ENCODE measurements around the gene SELENOT. TPM values are rescaled to one million over a fixed set of nuclear protein-coding genes. Genes with fewer than 3 reads are reported as not detected.

Gene SELENOT
- polyA plus RNA-seq, 3 donors = 210 to 549 (median 492) TPM

GRCh38 chr3:150605998-150606641 lies 3.0 kb downstream of the SELENOT start:
- Histone ChIP-seq H3K79me2 (ENCODE audit: insufficient read depth, low read length) (peaks cover 86% of the 10 kb centered on the region), H3K9ac (ENCODE audit: insufficient read depth, low read length, poor library complexity, severe bottlenecking) (no peak overlapping the region), H3K4me2 (replicated peaks; ENCODE audit: extremely low read depth, low read length, poor library complexity, severe bottlenecking) (peak overlapping the region; percentile 84), H2AFZ (ENCODE audit: insufficient read depth, low read depth, low read length, poor library complexity, severe bottlenecking) (no peak overlapping the region), H3K4me3 (replicated peaks in 1 of 3; ENCODE audit: low read depth in 2 of 3, low read length in 3 of 3) (peak overlapping the region; percentile 18 to 62 (median 38)), H3K4me1 (ENCODE audit: control insufficient read depth in 1 of 2, insufficient read depth in 2 of 2, low read length in 2 of 2) (peaks cover 36 to 64% of the 10 kb centered on the region in 2 donors), H3K27me3 (ENCODE audit: control insufficient read depth in 2 of 2, insufficient read depth in 2 of 2, low read length in 2 of 2) (no peaks in the 10 kb centered on the region), H3K36me3 (replicated peaks in 1 of 2; ENCODE audit: control insufficient read depth in 1 of 2, insufficient read depth in 2 of 2, low read length in 2 of 2) (no peaks in the 10 kb centered on the region), H3K9me3 (replicated peaks in 1 of 2; ENCODE audit: control insufficient read depth in 1 of 2, insufficient read depth in 1 of 2, low read length in 2 of 2) (no peaks in the 10 kb centered on the region), H3K27ac (ENCODE audit: low read depth in 1 of 2, low read length in 2 of 2) (peak overlapping the region; percentile 73 to 80), H4K20me1 (ENCODE audit: insufficient read depth, low read length) (peaks cover 64% of the 10 kb centered on the region)
- Mint-ChIP-seq H3K4me3 (peak overlapping the region; percentile 64 to 73), H3K9me3 (no peaks in the 10 kb centered on the region), H3K27me3 (ENCODE audit: low read depth in 3 of 3) (peaks cover 0 to 4% (median 0%) of the 10 kb centered on the region in 3 donors), H3K36me3 (peaks cover 3 to 8% of the 10 kb centered on the region in 2 donors), H3K4me1 (peaks cover 67% of the 10 kb centered on the region), H3K27ac (peak overlapping the region; percentile 84 to 95 (median 90))
- no peak for TF ChIP-seq CTCF (IDR thresholded peaks at IDR 0.05)
- intact Hi-C loops (cut with micrococcal nuclease) = loop anchor here (10.0 kb wide), 2 partner anchors 159 to 201 kb away; partner anchors contain the start of genes SIAH2 (in 2 of the 2) and TSC22D2 (in 1 of the 2)
- 0% methylated on average over 3 of the region's 9 CpGs for WGBS (ENCODE audit: insufficient coverage)
- peak; percentile 49 to 83 (median 80) for DNase-seq

- H3K27ac ChIP-seq (ENCODE audit: low read depth in 1 of 2, low read length in 2 of 2) = peak overlapping the region in 1 of 2 donors; percentile 80
- no peak for TF ChIP-seq CTCF (IDR thresholded peaks at IDR 0.05)
- no peak overlapping the region for H2AFZ ChIP-seq (ENCODE audit: insufficient read depth, low read depth, low read length, poor library complexity, severe bottlenecking)
- H3K4me2 ChIP-seq (replicated peaks; ENCODE audit: extremely low read depth, low read length, poor library complexity, severe bottlenecking) = no peak overlapping the region
- 84% methylated on average over 4 of the region's 8 CpGs for WGBS (ENCODE audit: insufficient coverage)
- peaks cover 0 to 3% (median 0%) of the 10 kb centered on the region in 3 donors for H3K27me3 Mint-ChIP-seq (ENCODE audit: low read depth in 3 of 3)
- peaks cover 77% of the 10 kb centered on the region for H4K20me1 ChIP-seq (ENCODE audit: insufficient read depth, low read length)
- no peaks in the 10 kb centered on the region for H3K9me3 ChIP-seq (replicated peaks in 1 of 2; ENCODE audit: control insufficient read depth in 1 of 2, insufficient read depth in 1 of 2, low read length in 2 of 2)
- H3K9ac ChIP-seq (ENCODE audit: insufficient read depth, low read length, poor library complexity, severe bottlenecking) = no peak overlapping the region
- H3K79me2 ChIP-seq (ENCODE audit: insufficient read depth, low read length) = peaks cover 95% of the 10 kb centered on the region
- DNase-seq = no peak
- peak overlapping the region in 3 of 7 donors; percentile 4 to 74 (median 61) for H3K27ac Mint-ChIP-seq
- H3K36me3 ChIP-seq (replicated peaks in 1 of 2; ENCODE audit: control insufficient read depth in 1 of 2, insufficient read depth in 2 of 2, low read length in 2 of 2) = peaks cover 7 to 13% of the 10 kb centered on the region in 2 donors
- H3K27me3 ChIP-seq (ENCODE audit: control insufficient read depth in 2 of 2, insufficient read depth in 2 of 2, low read length in 2 of 2) = no peaks in the 10 kb centered on the region
- H3K4me1 ChIP-seq (ENCODE audit: control insufficient read depth in 1 of 2, insufficient read depth in 2 of 2, low read length in 2 of 2) = peaks cover 34 to 61% of the 10 kb centered on the region in 2 donors
- no peaks in the 10 kb centered on the region for H3K9me3 Mint-ChIP-seq
- intact Hi-C loops (cut with micrococcal nuclease) = loop anchor here (10.0 kb wide), 2 partner anchors 157 to 203 kb away; partner anchors contain the start of genes SIAH2 (in 2 of the 2) and TSC22D2 (in 1 of the 2)
- H3K4me3 ChIP-seq (replicated peaks in 1 of 3; ENCODE audit: low read depth in 2 of 3, low read length in 3 of 3) = no peak overlapping the region
- peaks cover 65% of the 10 kb centered on the region for H3K4me1 Mint-ChIP-seq
- H3K36me3 Mint-ChIP-seq = peaks cover 9 to 19% of the 10 kb centered on the region in 2 donors
- H3K4me3 Mint-ChIP-seq = no peak overlapping the region
These were observed 4.3 kb downstream of the SELENOT start for GRCh38 chr3:150607267-150608065.
